K562 (cell line): ENCODE measurements around the gene RPL29. TPM values are rescaled to one million over a fixed set of nuclear protein-coding genes. Genes with fewer than 3 reads are reported as not detected.
A peak's percentile ranks its signal among the peaks of the same experiment; 100 is the strongest.

Experiments used
- ATAC-seq: fragments of 200-7000 bp; cut with Tn5 transposase; 3 replicates; pipeline ENCODE4 v1.9.1; 2020; ENCODE audit warnings: moderate library complexity
- BruUV-seq: library from RNA; stranded (reverse); fragments of 400-500 nt; replicated peaks from 2 replicates; lab custom pipeline; 2021; lab: Mats Ljungman, UMichigan
- CTCF ChIA-PET: fragments of 300-600 bp; formaldehyde crosslinking; extraction: SDS; loops from one replicate; lab custom pipeline; 2021; ENCODE audit warnings: low intra/inter-chr PET ratio; lab: Yijun Ruan, JAX
- POLR2A ChIA-PET: fragments of 300-600, 350-650 bp; sonication (Branson Sonifier 250); formaldehyde crosslinking; extraction: SDS; loops from one replicate; lab custom pipeline; 2021; ENCODE audit warnings: antibody characterized with exemption, inconsistent platforms; lab: Yijun Ruan, JAX
- DNase-seq, 4 experiments: peaks; one replicate each; pipeline versions ENCODE4 v3.0.0 to v3.0.0-alpha.2; 2011 to 2018; ENCODE audit warnings: low spot score in 3 of 4, mixed read lengths in 3 of 4; ENCODE audit errors: extremely low read depth in 1 of 4
- FAIRE-seq: peaks from 2 replicates; lab custom pipeline; 2011; peaks lifted over from hg19 to GRCh38; lab: Jason Lieb, UNC
- H2AFZ ChIP-seq: 2 replicates; pipeline ENCODE4 v1.6.0; 2011; ENCODE audit warnings: low read depth, low read length, control low read depth, inconsistent platforms
- H3K27ac ChIP-seq: fragments of 200-600 bp; 3 replicates; pipeline ENCODE4 v1.8.0; 2011; ENCODE audit warnings: low read depth, mild to moderate bottlenecking, control low read depth, inconsistent platforms, low read length, moderate library complexity, mixed read lengths; ENCODE audit errors: extremely low read depth
- H3K27me3 ChIP-seq, 2 experiments: fragments of 300-600 bp in 1 of 2; 2 replicates in 1 of 2; 3 replicates in 1 of 2; pipeline versions ENCODE4 v1.6.0 to v1.8.0; 2011; ENCODE audit warnings: inconsistent platforms in 2 of 2, low read length in 2 of 2, mild to moderate bottlenecking in 1 of 2, mixed read lengths in 1 of 2, moderate library complexity in 1 of 2; ENCODE audit not compliant: control insufficient read depth in 2 of 2, insufficient read depth in 2 of 2
- H3K36me3 ChIP-seq: fragments of 300-600 bp; 3 replicates; pipeline ENCODE4 v1.8.0; 2011; ENCODE audit warnings: mild to moderate bottlenecking, low read length, inconsistent platforms; ENCODE audit not compliant: control insufficient read depth, insufficient read depth
- H3K4me1 ChIP-seq, 2 experiments: fragments of 200-600 bp in 1 of 2; replicated peaks in 1 of 2; 2 replicates in 1 of 2; 3 replicates in 1 of 2; pipeline versions ENCODE4 v1.5.1 to v1.8.0; 2011; ENCODE audit warnings: inconsistent platforms in 2 of 2, low read length in 2 of 2, mild to moderate bottlenecking in 1 of 2, mixed read lengths in 1 of 2, moderate library complexity in 1 of 2; ENCODE audit not compliant: control insufficient read depth in 2 of 2, insufficient read depth in 2 of 2
- H3K4me2 ChIP-seq: 2 replicates; pipeline ENCODE4 v1.6.1; 2011; ENCODE audit warnings: low read length, control low read depth, inconsistent platforms, mixed read lengths; ENCODE audit not compliant: insufficient read depth
- H3K4me3 ChIP-seq: fragments of 200-600 bp; sonication (generic), shearing (Covaris generic); 2 replicates; pipeline ENCODE4 v1.5.1; 2016; ENCODE audit warnings: control low read depth, inconsistent platforms
- H3K79me2 ChIP-seq: fragments of 200-600 bp; 3 replicates; pipeline ENCODE4 v1.8.0; 2011; ENCODE audit warnings: low read length, inconsistent platforms; ENCODE audit not compliant: control insufficient read depth, insufficient read depth
- H3K9ac ChIP-seq, 2 experiments: 2 replicates each; pipeline versions ENCODE4 v1.6.0 to v1.6.1; 2011; ENCODE audit warnings: low read depth in 2 of 2, low read length in 2 of 2, control low read depth in 1 of 2, inconsistent platforms in 1 of 2, mild to moderate bottlenecking in 1 of 2, mixed read lengths in 1 of 2; ENCODE audit not compliant: insufficient read depth in 1 of 2
- H3K9me1 ChIP-seq: one replicate; pipeline ENCODE4 v1.6.0; 2011; ENCODE audit warnings: inconsistent platforms, mild to moderate bottlenecking, low read length, moderate library complexity; ENCODE audit not compliant: control insufficient read depth, insufficient read depth
- H3K9me3 ChIP-seq: replicated peaks from 2 replicates; pipeline ENCODE4 v1.5.1; 2011; ENCODE audit warnings: low read depth, low read length, inconsistent platforms; ENCODE audit not compliant: control insufficient read depth, insufficient read depth
- H4K20me1 ChIP-seq: replicated peaks from 2 replicates; pipeline ENCODE4 v1.6.1; 2011; ENCODE audit warnings: low read length, inconsistent platforms, mixed read lengths; ENCODE audit not compliant: control insufficient read depth, insufficient read depth
- FOXA3 ChIP-seq, 2 experiments: fragments of 450-650 bp in 1 of 2; sonication (generic) in 1 of 2; formaldehyde crosslinking; IDR thresholded peaks in 1 of 2; conservative IDR thresholded peaks in 1 of 2; 2 replicates each; pipeline versions ENCODE4 v1.4.0 to v1.8.0; 2020 to 2022; ENCODE audit warnings: mild to moderate bottlenecking in 2 of 2, missing genetic modification reagents in 1 of 2
- GABPB2 ChIP-seq: fragments of 250-450 bp; sonication (Bioruptor Pico); conservative IDR thresholded peaks from 2 replicates; pipeline ENCODE4 v1.5.1; 2021; ENCODE audit warnings: mild to moderate bottlenecking
- MAFG ChIP-seq: fragments of 450-650 bp; conservative IDR thresholded peaks from 2 replicates; pipeline ENCODE4 v1.6.1; 2016; ENCODE audit warnings: missing genetic modification characterization, missing compliant biosample characterization
- NR2C2 ChIP-seq, 2 experiments: fragments of 200-800 bp in 1 of 2; sonication (Bioruptor generic) in 1 of 2; sonication (generic) in 1 of 2; formaldehyde crosslinking in 1 of 2; IDR thresholded peaks; 2 replicates each; pipeline versions ENCODE4 v1.6.1 to v1.8.0; 2016 to 2022; ENCODE audit warnings: mild to moderate bottlenecking in 1 of 2, missing compliant biosample characterization in 1 of 2, missing genetic modification characterization in 1 of 2, missing genetic modification reagents in 1 of 2
- PTRF ChIP-seq: fragments of 450-650 bp; IDR thresholded peaks from 2 replicates; pipeline ENCODE4 v1.6.1; 2016; ENCODE audit warnings: mild to moderate bottlenecking, missing genetic modification characterization, missing compliant biosample characterization
- PURB ChIP-seq: sonication (generic); formaldehyde crosslinking; IDR thresholded peaks from 2 replicates; pipeline ENCODE4 v1.9.0; 2021; ENCODE audit warnings: low read depth, mild to moderate bottlenecking, missing genetic modification reagents
- ZBTB12 ChIP-seq: fragments of 250-450 bp; sonication (Bioruptor Pico); IDR thresholded peaks from 2 replicates; pipeline ENCODE4 v1.4.0; 2020
- ZBTB2 ChIP-seq: fragments of 450-650 bp; IDR thresholded peaks from 2 replicates; pipeline ENCODE4 v1.6.1; 2016; ENCODE audit warnings: antibody characterized with exemption
- ZNF436 ChIP-seq: fragments of 250-450, 450-650 bp; sonication (Bioruptor Pico); formaldehyde crosslinking; IDR thresholded peaks from 2 replicates; pipeline ENCODE4 v1.7.0; 2020; ENCODE audit warnings: mild to moderate bottlenecking
- ZNF511 ChIP-seq: sonication (generic); formaldehyde crosslinking; IDR thresholded peaks from 2 replicates; pipeline ENCODE4 v1.8.0; 2022; ENCODE audit warnings: mild to moderate bottlenecking, missing genetic modification reagents
- ZNF707 ChIP-seq: fragments of 250-450 bp; sonication (Bioruptor Pico); conservative IDR thresholded peaks from 2 replicates; pipeline ENCODE4 v1.8.0; 2022; ENCODE audit warnings: inconsistent platforms, mild to moderate bottlenecking, moderate library complexity
- WGBS: fragments of 100-300 bp; shearing (Covaris generic); methylation state at CpG from one replicate; pipeline ENCODE4 v1.1.6; 2016; ENCODE audit warnings: low coverage, mixed read lengths; ENCODE audit not compliant: insufficient coverage; ENCODE audit errors: missing lambda C conversion rate; 5-methylcytosine and 5-hydroxymethylcytosine counted together
- in situ Hi-C: fragments of 300-500 bp; cut with MboI; formaldehyde crosslinking; loops from 4 replicates; pipeline ENCODE4 v1.15.0; 2018; ENCODE audit warnings: inconsistent platforms, mixed read lengths
- intact Hi-C: fragments of 100-400 bp; cut with micrococcal nuclease; formaldehyde crosslinking; loops from 2 replicates; pipeline ENCODE4 v1.14.2; 2022
- polyA plus RNA-seq, 8 experiments: library from polyadenylated mRNA; depleted of rRNA in 4 of 8; stranded (reverse) in 5 of 8; unstranded in 3 of 8; fragments of >200 nt; fragmentation: Nextera tagmentation in 2 of 8; fragmentation: Illumina TruSeq in 1 of 8; extraction: Ambion mirVana in 2 of 8; extraction: Trizol in 1 of 8; gene quantifications; 2 replicates each; pipeline versions ENCODE4 v1.2.1 to v1.2.3, GENCODE V29; 2011 to 2014; ENCODE audit warnings: inconsistent platforms in 1 of 8, missing spikeins in 1 of 8
- total RNA-seq, 7 experiments: library from RNA; depleted of rRNA in 6 of 7; stranded (reverse); fragments of >200 nt in 6 of 7; fragmentation: Illumina TruSeq in 2 of 7; extraction: Trizol in 2 of 7; gene quantifications; 2 replicates each; pipeline versions ENCODE4 v1.2.1 to v1.2.3, GENCODE V29; 2011 to 2021; ENCODE audit warnings: low replicate concordance in 1 of 7

The RPL29 gene
- total and polyA plus RNA-seq, 9 of the 15 experiments (the other 6 are each of a cell fraction or from before 2014, with no cell fraction given), result 568 to 1,475 (median 1,104) TPM

- intact Hi-C loops, result no loop called here
- no peak overlapping the region for H3K4me2 ChIP-seq
- H2AFZ ChIP-seq, result no peak overlapping the region
- in situ Hi-C loops, result no loop called here
- POLR2A ChIA-PET, result interaction anchor here (0.6 to 1.5 kb wide), 2 partner anchors 14 to 139 kb away, joined by 3 read pairs; no protein-coding TSS in a partner anchor
- no peaks in the 10 kb centered on the region for H3K36me3 ChIP-seq
- H3K79me2 ChIP-seq, result no peaks in the 10 kb centered on the region
- no peaks in the 10 kb centered on the region for H4K20me1 ChIP-seq
- CTCF ChIA-PET, result no interaction called here
- H3K9me3 ChIP-seq, result no peaks in the 10 kb centered on the region
- H3K4me3 ChIP-seq, result no peak overlapping the region
- no peak for ATAC-seq
- TF ChIP-seq MAFG (tag) (no peak), ZBTB2 (no peak)
- peaks cover 0 to 4% of the 10 kb centered on the region in 2 experiments; a peak in 1 of 5 replicates for H3K27me3 ChIP-seq
- H3K9ac ChIP-seq, result no peak overlapping the region
- H3K9me1 ChIP-seq, result no peaks in the 10 kb centered on the region
- DNase-seq, result no peak
- H3K27ac ChIP-seq, result no peak overlapping the region
- 51% methylated on average over 5 of the region's 5 CpGs for WGBS
- peaks cover 0 to under 1% of the 10 kb centered on the region in 2 experiments; a peak in 2 of 5 replicates for H3K4me1 ChIP-seq
- BruUV-seq, result no TSS peak
- FAIRE-seq, result no peak
Measured at GRCh38 chr3:51949121-51949520, 46.6 kb downstream of the RPL29 start.

- ATAC-seq (no peak), DNase-seq (no peak), FAIRE-seq (no peak)
- H3K79me2 ChIP-seq, result no peaks in the 10 kb centered on the region
- intact Hi-C loops (no loop called here), in situ Hi-C loops (no loop called here)
- H4K20me1 ChIP-seq, result no peaks in the 10 kb centered on the region
- peaks cover 3 to 11% of the 10 kb centered on the region in 2 experiments; a peak in 3 of 5 replicates for H3K4me1 ChIP-seq
- ChIA-PET POLR2A (interaction anchor here (0.5 to 1.5 kb wide), 4 partner anchors 13 to 65 kb away, joined by 3 to 4 read pairs (median 3); partner anchors contain the start of gene ABHD14B), CTCF (no interaction called here)
- H3K27me3 ChIP-seq, result no peaks in the 10 kb centered on the region
- H3K9ac ChIP-seq, result 0 out of 4 replicates have a peak overlapping the region, but pooled peaks of 1 of the 2 experiments have one; percentile 45
- H3K27ac ChIP-seq, result no peak overlapping the region
- no peak overlapping the region for H2AFZ ChIP-seq
- H3K36me3 ChIP-seq, result no peaks in the 10 kb centered on the region
- no peak overlapping the region for H3K4me2 ChIP-seq
- no peak overlapping the region for H3K4me3 ChIP-seq
- no peaks in the 10 kb centered on the region for H3K9me3 ChIP-seq
- no TSS peak for BruUV-seq
- H3K9me1 ChIP-seq, result no peaks in the 10 kb centered on the region
- 60% methylated on average over 9 of the region's 10 CpGs for WGBS
- TF ChIP-seq GABPB2 (CRISPR knock-in tag) (no peak), FOXA3 (CRISPR knock-in tag; conservative IDR thresholded peaks at IDR 0.05 in 1 of 2, IDR thresholded peaks at IDR 0.05 in 1 of 2) (no peak), NR2C2 (CRISPR knock-in tag; IDR thresholded peaks at IDR 0.05) (no peak), NR2C2 (tag; IDR thresholded peaks at IDR 0.05) (no peak), PTRF (tag) (no peak), ZNF436 (CRISPR knock-in tag) (no peak), ZNF707 (CRISPR knock-in tag) (no peak), PURB (CRISPR knock-in tag) (no peak), ZBTB12 (CRISPR knock-in tag) (no peak), ZNF511 (no peak)
Measured at GRCh38 chr3:51948016-51948580, 47.6 kb downstream of the RPL29 start.
